K562 (cell line): ENCODE measurements around the gene MLKL. TPM values are rescaled to one million over a fixed set of nuclear protein-coding genes. Genes with fewer than 3 reads are reported as not detected.

ENCODE experiments used
- CXXC5 ChIP-seq: fragments of 250-450 bp; sonication (Bioruptor Pico); IDR thresholded peaks from 2 replicates; pipeline ENCODE4 v1.8.0; 2022; ENCODE audit warnings: inconsistent platforms, mild to moderate bottlenecking, moderate library complexity
- DACH1 ChIP-seq: fragments of 450-650 bp; IDR thresholded peaks from 2 replicates; pipeline ENCODE4 v1.6.1; 2018; ENCODE audit not compliant: partially characterized antibody
- FOXP1 ChIP-seq: sonication (generic); formaldehyde crosslinking; IDR thresholded peaks from 2 replicates; pipeline ENCODE4 v1.8.0; 2022; ENCODE audit warnings: mild to moderate bottlenecking, missing genetic modification reagents
- HNRNPLL ChIP-seq: fragments of 200-400 bp; formaldehyde crosslinking; IDR thresholded peaks from 2 replicates; pipeline ENCODE4 v1.6.1; 2017; ENCODE audit warnings: low read length, low read depth, mild to moderate bottlenecking; ENCODE audit not compliant: poor library complexity, severe bottlenecking
- NFRKB ChIP-seq: fragments of 450-650 bp; IDR thresholded peaks from 2 replicates; pipeline ENCODE4 v1.6.1; 2016; ENCODE audit warnings: low read depth
- PPARD ChIP-seq: fragments of 250-450 bp; sonication (Bioruptor Pico); IDR thresholded peaks from 2 replicates; pipeline ENCODE4 v1.8.0; 2022; ENCODE audit warnings: inconsistent platforms, mild to moderate bottlenecking, moderate library complexity
- RBM34 ChIP-seq: fragments of 200-400 bp; formaldehyde crosslinking; IDR thresholded peaks from 2 replicates; pipeline ENCODE4 v1.6.1; 2018; ENCODE audit warnings: low read length, borderline replicate concordance; ENCODE audit not compliant: insufficient read depth
- SMARCC2 ChIP-seq: fragments of 450-650 bp; IDR thresholded peaks from 2 replicates; pipeline ENCODE4 v1.6.1; 2017; ENCODE audit warnings: antibody characterized with exemption, moderate library complexity, mild to moderate bottlenecking, low read depth
- TAF1 ChIP-seq: IDR thresholded peaks from 2 replicates; pipeline ENCODE4 v1.6.1; 2011; ENCODE audit warnings: mild to moderate bottlenecking, low read length, moderate library complexity; ENCODE audit not compliant: insufficient read depth, control insufficient read depth, severe bottlenecking; ENCODE audit errors: extremely low read depth
- TEAD4 ChIP-seq, 2 experiments: sonication (generic) in 1 of 2; formaldehyde crosslinking in 1 of 2; IDR thresholded peaks; 2 replicates each; pipeline versions ENCODE4 v1.6.1 to v1.8.0; 2012 to 2022; ENCODE audit warnings: borderline replicate concordance in 1 of 2, inconsistent platforms in 1 of 2, low read length in 1 of 2, mild to moderate bottlenecking in 1 of 2, missing genetic modification reagents in 1 of 2
- ZNF217 ChIP-seq: sonication (generic); formaldehyde crosslinking; IDR thresholded peaks from 2 replicates; pipeline ENCODE4 v1.8.0; 2022; ENCODE audit warnings: mild to moderate bottlenecking, missing genetic modification reagents
- ZNF318 ChIP-seq, 2 experiments: fragments of 450-650 bp; IDR thresholded peaks; 2 replicates each; pipeline ENCODE4 v1.6.1; 2016; ENCODE audit warnings: mild to moderate bottlenecking in 2 of 2, borderline replicate concordance in 1 of 2, low read depth in 1 of 2, moderate library complexity in 1 of 2
- ZNF347 ChIP-seq: fragments of 450-650 bp; formaldehyde crosslinking; IDR thresholded peaks from 2 replicates; pipeline ENCODE4 v1.4.0; 2020; ENCODE audit warnings: low read depth, mild to moderate bottlenecking, moderate library complexity
- ZNF764 ChIP-seq: fragments of 250-450 bp; sonication (Bioruptor Pico); IDR thresholded peaks from 2 replicates; pipeline ENCODE4 v1.4.0; 2020; ENCODE audit warnings: low read depth, mild to moderate bottlenecking, moderate library complexity
- ZNF766 ChIP-seq: fragments of 200-800 bp; sonication (Bioruptor generic); conservative IDR thresholded peaks from 2 replicates; pipeline ENCODE4 v1.6.1; 2016; ENCODE audit warnings: missing genetic modification characterization, missing compliant biosample characterization
- ZNF77 ChIP-seq: fragments of 250-450 bp; sonication (Bioruptor Pico); IDR thresholded peaks from 2 replicates; pipeline ENCODE4 v1.5.0; 2020
- ZSCAN29 ChIP-seq: fragments of 450-650 bp; IDR thresholded peaks from 2 replicates; pipeline ENCODE4 v1.6.1; 2017
- polyA plus RNA-seq, 8 experiments: library from polyadenylated mRNA; depleted of rRNA in 4 of 8; stranded (reverse) in 5 of 8; unstranded in 3 of 8; fragments of >200 nt; fragmentation: Nextera tagmentation in 2 of 8; fragmentation: Illumina TruSeq in 1 of 8; extraction: Ambion mirVana in 2 of 8; extraction: Trizol in 1 of 8; gene quantifications; 2 replicates each; pipeline versions ENCODE4 v1.2.1 to v1.2.3, GENCODE V29; 2011 to 2014; ENCODE audit warnings: inconsistent platforms in 1 of 8, missing spikeins in 1 of 8
- total RNA-seq, 7 experiments: library from RNA; depleted of rRNA in 6 of 7; stranded (reverse); fragments of >200 nt in 6 of 7; fragmentation: Illumina TruSeq in 2 of 7; extraction: Trizol in 2 of 7; gene quantifications; 2 replicates each; pipeline versions ENCODE4 v1.2.1 to v1.2.3, GENCODE V29; 2011 to 2021; ENCODE audit warnings: low replicate concordance in 1 of 7
- TF ChIP-seq, protein P1 (sequence below): sonication (generic); formaldehyde crosslinking; IDR thresholded peaks from 2 replicates; pipeline ENCODE4 v1.8.0; 2022; ENCODE audit warnings: mild to moderate bottlenecking, missing genetic modification reagents

Gene MLKL
- total and polyA plus RNA-seq, 9 of the 15 experiments (the other 6 are each of a cell fraction or from before 2014, with no cell fraction given) = 1.6 to 6.1 (median 4.8) TPM

DNA sequence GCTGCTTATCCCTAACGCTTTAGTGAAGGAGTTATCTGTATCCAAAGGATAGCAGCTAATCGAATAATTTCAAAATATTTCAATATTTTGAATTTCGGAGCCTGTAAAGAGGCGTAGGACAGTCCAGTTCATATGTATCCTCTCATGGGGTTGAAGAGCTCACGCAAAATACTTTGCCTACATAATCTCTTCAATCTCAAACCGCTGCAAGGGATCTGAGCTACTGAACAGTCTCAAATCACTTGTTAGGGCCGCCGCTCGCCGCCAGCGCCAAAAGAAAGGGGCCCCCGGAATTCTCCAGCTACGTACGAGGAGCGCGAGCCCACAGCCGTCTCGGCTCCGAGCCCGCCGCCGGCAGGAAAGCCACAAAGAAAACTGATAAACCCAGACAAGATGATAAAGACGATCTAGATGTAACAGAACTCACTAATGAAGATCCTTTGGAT is 33.4 kb downstream of the MLKL start (continued):
- TF ChIP-seq ZNF318 (IDR thresholded peaks at IDR 0.05; ENCODE audit: borderline replicate concordance in 1 of 2, low read depth in 1 of 2) = no peak
- no peak for TF ChIP-seq ZNF347 (CRISPR knock-in tag)
- TF ChIP-seq DACH1 = no peak
- peak; percentile 51 for TF ChIP-seq TAF1
- TF ChIP-seq ZNF77 = no peak
- no peak for TF ChIP-seq CXXC5
- 0 out of 2 replicates have a peak, but pooled peaks have one; percentile 1 for TF ChIP-seq NFRKB
- TF ChIP-seq, protein P1, sequence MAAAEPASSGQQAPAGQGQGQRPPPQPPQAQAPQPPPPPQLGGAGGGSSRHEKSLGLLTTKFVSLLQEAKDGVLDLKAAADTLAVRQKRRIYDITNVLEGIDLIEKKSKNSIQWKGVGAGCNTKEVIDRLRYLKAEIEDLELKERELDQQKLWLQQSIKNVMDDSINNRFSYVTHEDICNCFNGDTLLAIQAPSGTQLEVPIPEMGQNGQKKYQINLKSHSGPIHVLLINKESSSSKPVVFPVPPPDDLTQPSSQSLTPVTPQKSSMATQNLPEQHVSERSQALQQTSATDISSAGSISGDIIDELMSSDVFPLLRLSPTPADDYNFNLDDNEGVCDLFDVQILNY (CRISPR knock-in tag) = no peak
- TF ChIP-seq FOXP1 (CRISPR knock-in tag) = no peak
- no peak for TF ChIP-seq RBM34
- TF ChIP-seq TEAD4 (IDR thresholded peaks at IDR 0.05; ENCODE audit: low read length) = peak; percentile 12; the same call in 1 of the 2 replicates
- TF ChIP-seq TEAD4 (CRISPR knock-in tag; IDR thresholded peaks at IDR 0.05; ENCODE audit: borderline replicate concordance) = no peak
- 0 out of 2 replicates have a peak, but pooled peaks have one; percentile 18 for TF ChIP-seq SMARCC2
- TF ChIP-seq HNRNPLL = no peak
- no peak for TF ChIP-seq PPARD
- no peak for TF ChIP-seq ZNF764 (CRISPR knock-in tag)
- TF ChIP-seq ZNF766 (CRISPR knock-in tag) = no peak
- TF ChIP-seq ZNF217 (CRISPR knock-in tag) = no peak
- TF ChIP-seq ZSCAN29 = no peak
